Progenitor cell of endocrine pancreas (in vitro differentiated cells): ENCODE measurements around the gene DZANK1. TPM values are rescaled to one million over a fixed set of nuclear protein-coding genes. Genes with fewer than 3 reads are reported as not detected.

ENCODE experiments used
- DNase-seq: peaks from one replicate; pipeline ENCODE4 v3.0.0; 2021; ENCODE audit warnings: low spot score; ENCODE audit not compliant: unreplicated experiment
- H3K27ac Mint-ChIP-seq: 2 replicates; pipeline ENCODE4 v1.8.0; 2021; ENCODE audit warnings: mild to moderate bottlenecking, moderate library complexity, mixed read lengths
- H3K27me3 Mint-ChIP-seq: 2 replicates; pipeline ENCODE4 v1.8.0; 2021; ENCODE audit warnings: mixed read lengths
- H3K36me3 Mint-ChIP-seq: 2 replicates; pipeline ENCODE4 v1.8.0; 2022; ENCODE audit warnings: mixed read lengths; ENCODE audit not compliant: insufficient read depth
- H3K4me1 Mint-ChIP-seq: 2 replicates; pipeline ENCODE4 v1.8.0; 2021; ENCODE audit warnings: low read depth, mixed read lengths
- H3K4me3 Mint-ChIP-seq: 2 replicates; pipeline ENCODE4 v1.8.0; 2021; ENCODE audit warnings: low read depth, mild to moderate bottlenecking, moderate library complexity, mixed read lengths
- H3K9me3 Mint-ChIP-seq: 2 replicates; pipeline ENCODE4 v1.8.0; 2021; ENCODE audit warnings: low read depth, mixed read lengths
- CTCF ChIP-seq: fragments of 200-600 bp; sonication (generic); IDR thresholded peaks from one replicate; pipeline ENCODE4 v1.5.0; 2021; ENCODE audit warnings: antibody characterized with exemption, mild to moderate bottlenecking; ENCODE audit not compliant: unreplicated experiment
- total RNA-seq: library from RNA; stranded (reverse); gene quantifications from 2 replicates; pipeline ENCODE4 v1.2.1, GENCODE V29; 2021

Gene DZANK1
- total RNA-seq, 1 donor from 2014 or later, result 14.0 TPM

- H3K4me3 Mint-ChIP-seq, result peak within 1 kb of the TSS; percentile 99
- peaks cover 8% of the 10 kb centered on the region for H3K4me1 Mint-ChIP-seq
- H3K27me3 Mint-ChIP-seq, result no peaks in the 10 kb centered on the region
- TF ChIP-seq CTCF, result no peak
- DNase-seq, result peak; percentile 77
- peak within 1 kb of the TSS; percentile 96 for H3K27ac Mint-ChIP-seq
- peaks cover 5% of the 10 kb centered on the region for H3K36me3 Mint-ChIP-seq
- H3K9me3 Mint-ChIP-seq, result no peaks in the 10 kb centered on the region
Measured at GRCh38 chr20:18496740-18497592, 30.1 kb upstream of the DZANK1 start, which contains the start of gene RBBP9. RBBP9 (minus strand) TSS chr20:18497225; CDS start chr20:18497167, 58 bp downstream.

GRCh38 chr20:18496042-18496441, 29.2 kb upstream of the DZANK1 start:
- Mint-ChIP-seq H3K4me3 (peak overlapping the region; percentile 99), H3K36me3 (peaks cover 5% of the 10 kb centered on the region), H3K9me3 (no peaks in the 10 kb centered on the region), H3K27me3 (no peaks in the 10 kb centered on the region), H3K4me1 (peaks cover 8% of the 10 kb centered on the region), H3K27ac (peak overlapping the region; percentile 85)
- TF ChIP-seq CTCF, result no peak
- DNase-seq, result no peak

GRCh38 chr20:18488301-18488700, 21.5 kb upstream of the DZANK1 start:
- H3K27me3 Mint-ChIP-seq, result no peaks in the 10 kb centered on the region
- DNase-seq, result no peak
- H3K4me1 Mint-ChIP-seq, result no peaks in the 10 kb centered on the region
- no peak for TF ChIP-seq CTCF
- no peak overlapping the region for H3K4me3 Mint-ChIP-seq
- no peak overlapping the region for H3K27ac Mint-ChIP-seq
- peaks cover 11% of the 10 kb centered on the region for H3K36me3 Mint-ChIP-seq
- no peaks in the 10 kb centered on the region for H3K9me3 Mint-ChIP-seq

GRCh38 chr20:18481596-18481995, 14.8 kb upstream of the DZANK1 start:
- Mint-ChIP-seq H3K36me3 (peaks cover 8% of the 10 kb centered on the region), H3K27ac (no peak overlapping the region), H3K27me3 (no peaks in the 10 kb centered on the region), H3K4me3 (no peak overlapping the region), H3K9me3 (no peaks in the 10 kb centered on the region), H3K4me1 (peaks cover 3% of the 10 kb centered on the region)
- DNase-seq, result no peak
- no peak for TF ChIP-seq CTCF

GRCh38 chr20:18477821-18478220, 11.0 kb upstream of the DZANK1 start:
- TF ChIP-seq CTCF, result no peak
- Mint-ChIP-seq H3K27ac (no peak overlapping the region), H3K27me3 (no peaks in the 10 kb centered on the region), H3K4me3 (no peak overlapping the region), H3K9me3 (no peaks in the 10 kb centered on the region), H3K4me1 (peaks cover 3% of the 10 kb centered on the region), H3K36me3 (peaks cover 15% of the 10 kb centered on the region)
- no peak for DNase-seq
